GM12801 (cell line): Measurements from ENCODE around the gene ITPR2.

Experiments
- CTCF ChIP-seq: IDR thresholded peaks from one replicate; pipeline ENCODE4 v1.5.1; 2011; ENCODE audit warnings: control low read depth; ENCODE audit not compliant: insufficient read length; ENCODE audit errors: extremely low read depth

Gene ITPR2

GRCh38 chr12:26741584-26742227 lies 91.3 kb downstream of the ITPR2 start:
- TF ChIP-seq CTCF: no peak

- no peak for TF ChIP-seq CTCF
Observed at GRCh38 chr12:26740991-26741390, 92.0 kb downstream of the ITPR2 start.

- TF ChIP-seq CTCF: no peak
Observed at GRCh38 chr12:26740348-26740747, 92.6 kb downstream of the ITPR2 start.

GRCh38 chr12:26737487-26738030 lies 95.4 kb downstream of the ITPR2 start:
- no peak for TF ChIP-seq CTCF

- no peak for TF ChIP-seq CTCF
Observed at GRCh38 chr12:26736563-26737486, 96.2 kb downstream of the ITPR2 start.

GRCh38 chr12:26735249-26735639 lies 97.8 kb downstream of the ITPR2 start:
- TF ChIP-seq CTCF: no peak

- TF ChIP-seq CTCF: no peak
Observed at GRCh38 chr12:26734510-26735248, 98.3 kb downstream of the ITPR2 start.
